Stimulated activated CD4-positive, alpha-beta T cell treated with anti-CD3 and anti-CD28 coated beads, Interleukin-15, amount 100 ng/mL, for 24 hours (primary cell): ENCODE data around the gene SLC7A7.
"Not testable (repeated sequence)": the region's sequence is repeated elsewhere in the genome, so short reads cannot be mapped to it uniquely, and the experiment has no call there.

Source experiments
- DNase-seq: peaks from one replicate; pipeline ENCODE4 v3.0.0-alpha.2; 2020

Gene SLC7A7

GRCh38 chr14:22781301-22781991, 33.8 kb downstream of the SLC7A7 start:
- no peak for DNase-seq

- DNase-seq = no peak
Observed at GRCh38 chr14:22780941-22781300, 34.3 kb downstream of the SLC7A7 start.

GRCh38 chr14:22780105-22780679, 35.0 kb downstream of the SLC7A7 start:
- DNase-seq = no peak

- no peak for DNase-seq
Observed at GRCh38 chr14:22778084-22778483, 37.2 kb downstream of the SLC7A7 start.

GRCh38 chr14:22776849-22777248, 38.4 kb downstream of the SLC7A7 start:
- not testable (repeated sequence) for DNase-seq

GRCh38 chr14:22776215-22776614, 39.0 kb downstream of the SLC7A7 start:
- DNase-seq = no peak

- no peak for DNase-seq
Observed at GRCh38 chr14:22774011-22774706, 41.1 kb downstream of the SLC7A7 start.

GRCh38 chr14:22773162-22774010, 41.8 kb downstream of the SLC7A7 start:
- no peak for DNase-seq

- DNase-seq = no peak
Observed at GRCh38 chr14:22772725-22773124, 42.5 kb downstream of the SLC7A7 start.

GRCh38 chr14:22770481-22771187, 44.6 kb downstream of the SLC7A7 start:
- no peak for DNase-seq

- DNase-seq = no peak
Observed at GRCh38 chr14:22769369-22769768, 45.9 kb downstream of the SLC7A7 start.

GRCh38 chr14:22768947-22769346, 46.3 kb downstream of the SLC7A7 start:
- no peak for DNase-seq

GRCh38 chr14:22767323-22767589, 48.0 kb downstream of the SLC7A7 start:
- DNase-seq = no peak

GRCh38 chr14:22766457-22767322, 48.5 kb downstream of the SLC7A7 start, which contains the start of gene OXA1L:
OXA1L (plus strand) TSS chr14:22766688; CDS start chr14:22766702, 14 bp downstream.
- DNase-seq = peak; percentile 96

- DNase-seq = no peak
Observed at GRCh38 chr14:22764382-22764781, 50.9 kb downstream of the SLC7A7 start.

- no peak for DNase-seq
Observed at GRCh38 chr14:22761734-22762133, 53.5 kb downstream of the SLC7A7 start.

GRCh38 chr14:22757972-22758650, 57.1 kb downstream of the SLC7A7 start:
- DNase-seq = not testable (repeated sequence)

GRCh38 chr14:22753586-22753985, 61.6 kb downstream of the SLC7A7 start:
- no peak for DNase-seq

- no peak for DNase-seq
Observed at GRCh38 chr14:22752422-22752821, 62.8 kb downstream of the SLC7A7 start.

GRCh38 chr14:22748631-22749068, 66.6 kb downstream of the SLC7A7 start:
- DNase-seq = no peak

- no peak for DNase-seq
Observed at GRCh38 chr14:22748206-22748605, 67.0 kb downstream of the SLC7A7 start.
